Psoas muscle (tissue), 8 donors: ENCODE measurements around the gene TIMELESS. TPM values are rescaled to one million over a fixed set of nuclear protein-coding genes. Genes with fewer than 3 reads are reported as not detected.

ENCODE experiments used
- ATAC-seq, 4 donors: fragments of 200-7000 bp; cut with Tn5 transposase; one replicate each; pipeline ENCODE4 v1.9.1; 2020; ENCODE audit warnings: moderate library complexity in 3 of 4, mild to moderate bottlenecking in 2 of 4
- DNase-seq, 2 donors: peaks; one replicate each; pipeline ENCODE4 v3.0.0-alpha.2; 2020
- H3K27ac ChIP-seq: fragments of 200-600 bp; one replicate; pipeline ENCODE4 v1.8.0; 2022
- H3K27me3 ChIP-seq, 3 donors: fragments of 200-600 bp in 1 of 3; one replicate each; pipeline versions ENCODE4 v1.6.1 to v1.8.0; 2013 to 2022; ENCODE audit warnings: low read length in 2 of 3, mild to moderate bottlenecking in 2 of 3, moderate library complexity in 1 of 3; ENCODE audit not compliant: insufficient read depth in 3 of 3
- H3K36me3 ChIP-seq, 2 donors: fragments of 200-600 bp in 1 of 2; one replicate each; pipeline versions ENCODE4 v1.6.1 to v1.8.0; 2013 to 2022; ENCODE audit warnings: low read depth in 1 of 2, mild to moderate bottlenecking in 1 of 2, moderate library complexity in 1 of 2; ENCODE audit not compliant: insufficient read depth in 1 of 2
- H3K4me1 ChIP-seq: fragments of 200-600 bp; one replicate; pipeline ENCODE4 v1.8.0; 2022
- H3K4me3 ChIP-seq: fragments of 200-600 bp; one replicate; pipeline ENCODE4 v1.8.0; 2022; ENCODE audit warnings: mild to moderate bottlenecking
- H3K9me3 ChIP-seq: fragments of 200-600 bp; one replicate; pipeline ENCODE4 v1.8.0; 2022
- CTCF ChIP-seq: fragments of 200-600 bp; IDR thresholded peaks from one replicate; pipeline ENCODE4 v1.8.0; 2022; ENCODE audit warnings: antibody characterized with exemption
- WGBS, 3 donors: extraction: QIAGEN DNeasy Blood & Tissue Kit; methylation state at CpG; one replicate each; pipeline versions ENCODE4 v1.1.6 to v1.1.7; 2013; 5-methylcytosine and 5-hydroxymethylcytosine counted together
- intact Hi-C, 2 donors: fragments of 100-400 bp; cut with DNase I; formaldehyde crosslinking; loops; one replicate each; pipeline versions ENCODE4 v1.11.0 to v1.14.2; 2022
- polyA plus RNA-seq, 3 donors: library from polyadenylated mRNA; stranded (reverse); fragments of 200-250 nt; gene quantifications; one replicate each; pipeline ENCODE4 v1.2.3, GENCODE V29; 2013
- total RNA-seq, 4 donors: library from RNA; stranded (reverse); fragmentation: NEBNext Ultra II Directional in 2 of 4; extraction: Animal tissue kit (Norgen Biotek cat#: 25700) in 2 of 4; gene quantifications; one replicate each; pipeline versions ENCODE4 v1.2.1 to v1.2.4, GENCODE V29; 2021 to 2023
- donor health status: healthy with polysubstance abuse.
- donor health status: DM: no; HTN: no; CAD: no; lungs with moderate emphysema.
- donor health status: Bipolar disorder and iron deficiency.
- donor health status: healthy.
- donor health status: DM: yes; HTN: yes; CAD: no.
- donor health status: DM: no; HTN: no; CAD: no.
- donor health status: DM: no; HTN: no; CAD: no.
- donor health status: DM: yes; HTN: yes; CAD: no.

The TIMELESS gene
- total and polyA plus RNA-seq, 7 donors = 2.8 to 5.2 (median 3.7) TPM

- TF ChIP-seq CTCF = no peak
- ATAC-seq (no peak), DNase-seq (no peak)
- Histone ChIP-seq H3K36me3 (no peaks in the 10 kb centered on the region), H3K4me3 (no peak overlapping the region), H3K27me3 (peaks cover 0 to 54% (median 6%) of the 10 kb centered on the region in 3 donors), H3K9me3 (no peaks in the 10 kb centered on the region), H3K27ac (no peak overlapping the region), H3K4me1 (peaks cover 12% of the 10 kb centered on the region)
- intact Hi-C loops = no loop called here
Observed at GRCh38 chr12:56490360-56490759, 41.1 kb upstream of the TIMELESS start.

GRCh38 chr12:56488041-56488955, 39.1 kb upstream of the TIMELESS start, which contains the start of gene GLS2:
GLS2 (minus strand) TSS chr12:56488161; CDS start chr12:56488118, 43 bp downstream.
- ATAC-seq = peak; percentile 92 to 98 (median 96)
- WGBS, 3 donors = 12 to 15% (median 12%) methylated on average over 57 to 59 of the region's 59 CpGs
- no peak within 1 kb of the TSS for H3K27ac ChIP-seq
- peaks cover 0 to 54% (median 6%) of the 10 kb centered on the region in 3 donors for H3K27me3 ChIP-seq
- intact Hi-C loops = no loop called here
- H3K4me3 ChIP-seq = peak within 1 kb of the TSS; percentile 73
- no peak for TF ChIP-seq CTCF
- peaks cover 12% of the 10 kb centered on the region for H3K4me1 ChIP-seq
- no peaks in the 10 kb centered on the region for H3K36me3 ChIP-seq
- no peaks in the 10 kb centered on the region for H3K9me3 ChIP-seq
- DNase-seq = peak; percentile 72 to 80

GRCh38 chr12:56487448-56488040, 38.3 kb upstream of the TIMELESS start:
- Histone ChIP-seq H3K4me3 (peak overlapping the region; percentile 73), H3K36me3 (no peaks in the 10 kb centered on the region), H3K9me3 (no peaks in the 10 kb centered on the region), H3K27me3 (peaks cover 0 to 51% (median 6%) of the 10 kb centered on the region in 3 donors), H3K4me1 (peaks cover 12% of the 10 kb centered on the region), H3K27ac (no peak overlapping the region)
- peak; percentile 42 to 60 (median 54) for ATAC-seq
- no peak for TF ChIP-seq CTCF
- intact Hi-C loops = no loop called here
- peak in 1 of 2 donors; percentile 46 for DNase-seq
- WGBS, 3 donors = 4 to 7% (median 4%) methylated on average over 41 to 44 of the region's 44 CpGs

GRCh38 chr12:56486694-56487093, 37.5 kb upstream of the TIMELESS start:
- DNase-seq (no peak), ATAC-seq (no peak)
- no peak overlapping the region for H3K4me3 ChIP-seq
- no peak for TF ChIP-seq CTCF
- H3K36me3 ChIP-seq = no peaks in the 10 kb centered on the region
- H3K4me1 ChIP-seq = peaks cover 12% of the 10 kb centered on the region
- H3K9me3 ChIP-seq = no peaks in the 10 kb centered on the region
- intact Hi-C loops = no loop called here
- peaks cover 0 to 42% (median 6%) of the 10 kb centered on the region in 3 donors for H3K27me3 ChIP-seq
- no peak overlapping the region for H3K27ac ChIP-seq
- 76 to 79% (median 77%) methylated on average over 12 of the region's 12 CpGs for WGBS, 3 donors
